HG03439 (cell line): ENCODE data around the gene TRERF1.

Source experiments
- ATAC-seq: cut with Tn5 transposase; IDR thresholded peaks from one replicate; pipeline ENCODE4 v1.9.1; 2021; ENCODE audit warnings: mild to moderate bottlenecking, moderate library complexity; ENCODE audit not compliant: unreplicated experiment

The TRERF1 gene

DNA sequence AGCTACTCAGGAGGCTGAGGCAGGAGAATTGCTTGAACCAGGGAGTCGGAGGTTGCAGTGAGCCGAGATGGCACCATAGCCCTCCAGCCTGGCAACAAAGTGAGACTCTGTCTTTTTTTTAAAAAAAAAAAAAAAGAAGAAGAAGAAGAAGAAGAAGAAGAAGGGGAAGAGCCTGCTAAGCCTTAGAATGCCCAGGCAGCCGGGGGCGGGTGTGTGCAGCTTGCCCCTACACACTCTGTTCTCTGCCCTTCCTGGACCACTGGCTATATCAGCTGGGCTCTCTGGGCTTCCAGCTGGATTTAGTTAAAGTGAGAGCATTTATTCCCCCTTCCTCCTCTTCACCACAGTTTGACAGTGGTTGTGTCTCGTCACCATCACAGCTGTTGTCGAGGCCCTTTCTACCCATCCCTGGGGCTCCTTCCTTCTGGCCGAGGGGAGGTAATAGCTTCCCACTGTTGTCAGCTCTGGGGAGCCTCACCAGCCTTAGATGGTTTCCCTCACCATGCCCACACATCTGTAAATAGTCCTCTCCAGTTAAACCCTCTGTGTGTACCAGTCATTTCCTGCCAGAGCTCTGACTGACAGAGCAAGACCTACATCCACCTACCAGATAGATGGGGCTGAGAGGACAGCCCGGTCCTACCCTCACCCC is 77.6 kb downstream of the TRERF1 start:
- ATAC-seq: no peak

- no peak for ATAC-seq
Observed at GRCh38 chr6:42372699-42373098, 79.0 kb downstream of the TRERF1 start.

GRCh38 chr6:42370323-42370985 is 81.3 kb downstream of the TRERF1 start:
- no peak for ATAC-seq

DNA sequence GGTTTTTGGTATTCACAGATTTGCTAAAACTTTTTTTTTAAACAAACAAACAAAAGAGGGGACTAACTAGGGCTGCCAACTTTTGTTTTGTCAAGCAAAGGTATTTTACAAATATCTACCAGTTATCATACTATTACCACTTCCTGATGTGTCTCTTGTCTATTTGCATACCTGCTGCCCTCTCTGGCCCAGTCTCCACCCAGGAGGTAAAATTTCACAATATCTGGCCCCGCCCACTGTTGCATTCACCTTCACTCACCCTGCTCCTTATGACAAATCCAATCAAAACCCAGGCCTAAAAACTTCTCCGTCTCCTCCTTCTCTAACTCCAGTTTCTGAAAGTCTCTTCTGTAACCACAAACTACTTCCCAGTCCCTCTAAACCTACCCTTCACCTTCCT is 82.2 kb downstream of the TRERF1 start:
- no peak for ATAC-seq

GRCh38 chr6:42368181-42368580 is 83.5 kb downstream of the TRERF1 start:
- ATAC-seq: peak; percentile 36

- peak; percentile 51 for ATAC-seq
Observed at GRCh38 chr6:42367353-42368011, 84.2 kb downstream of the TRERF1 start.

GRCh38 chr6:42366999-42367352 is 84.8 kb downstream of the TRERF1 start:
- ATAC-seq: no peak

DNA sequence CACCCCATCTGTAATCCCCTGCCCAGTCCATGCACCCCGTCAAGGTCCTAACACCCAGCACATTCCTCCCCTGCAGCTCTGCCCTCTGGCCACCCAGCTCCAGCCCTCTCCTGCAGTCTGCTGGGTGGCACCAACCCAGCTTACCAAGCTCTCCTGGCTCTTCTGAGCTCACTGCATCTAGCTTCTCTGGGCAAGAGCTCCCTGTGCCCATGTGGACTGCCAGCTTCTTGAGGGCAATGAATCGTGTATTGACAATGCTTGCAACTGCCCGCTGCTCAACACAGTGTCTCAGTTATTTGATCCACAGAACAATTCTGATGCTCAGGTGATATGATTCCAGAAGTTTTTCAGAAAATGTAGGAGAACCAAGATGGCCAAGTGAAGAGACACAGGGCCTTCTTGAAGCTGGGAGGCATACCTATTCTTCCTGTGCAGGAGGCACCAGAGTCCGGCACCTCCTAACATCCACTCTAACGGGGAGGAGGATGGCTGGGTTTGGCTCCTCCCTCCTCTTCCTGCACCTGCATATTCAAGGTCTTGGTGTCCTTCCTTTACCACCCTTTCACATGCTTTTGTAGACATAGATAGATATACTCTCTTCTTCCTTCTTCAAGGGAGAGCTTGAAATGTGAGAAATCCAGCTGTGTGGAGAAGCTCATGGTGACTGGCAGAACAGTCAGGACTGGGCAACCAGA is 85.6 kb downstream of the TRERF1 start:
- no peak for ATAC-seq

- ATAC-seq: no peak
Observed at GRCh38 chr6:42365021-42365420, 86.7 kb downstream of the TRERF1 start.

GRCh38 chr6:42363926-42364849 is 87.5 kb downstream of the TRERF1 start:
- ATAC-seq: no peak

DNA sequence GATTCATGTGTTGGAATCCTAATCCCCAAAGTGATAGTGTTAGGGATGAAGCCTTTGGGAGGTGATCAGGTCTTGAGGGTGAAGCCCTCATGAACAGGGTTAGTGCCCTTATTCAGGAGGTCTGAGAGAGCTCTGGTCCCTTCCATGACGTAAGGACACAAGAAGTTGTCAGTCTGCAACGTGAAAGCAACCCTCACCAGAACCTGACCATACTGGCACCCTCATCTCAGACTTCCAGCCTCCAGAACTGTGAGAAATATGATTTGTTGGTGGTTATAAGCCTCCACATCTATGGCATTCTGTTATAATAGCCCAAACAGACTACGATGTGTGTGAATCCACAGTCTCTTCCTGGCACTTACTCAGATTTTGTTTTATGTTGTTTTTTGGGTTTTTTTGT is 90.7 kb downstream of the TRERF1 start:
- ATAC-seq: no peak

- no peak for ATAC-seq
Observed at GRCh38 chr6:42359021-42359420, 92.7 kb downstream of the TRERF1 start.

DNA sequence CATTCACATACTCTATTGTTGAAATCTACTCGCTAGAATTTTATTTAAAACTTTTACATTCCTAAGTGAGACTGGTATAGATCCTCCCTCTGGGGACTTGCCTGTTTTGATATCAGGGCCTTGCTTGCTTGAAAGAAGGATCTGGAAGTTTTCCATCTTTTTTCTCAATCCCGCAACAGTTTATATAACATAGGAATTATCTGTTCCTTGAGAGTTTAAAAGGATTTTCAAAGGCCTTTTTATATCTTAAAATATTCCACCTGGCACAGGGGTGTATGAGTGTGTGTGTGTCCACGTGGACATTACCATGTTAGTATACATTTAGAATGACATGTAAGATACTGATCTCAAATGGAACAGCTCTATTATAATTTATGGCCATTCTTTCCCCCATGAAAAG is 96.3 kb downstream of the TRERF1 start:
- no peak for ATAC-seq

DNA sequence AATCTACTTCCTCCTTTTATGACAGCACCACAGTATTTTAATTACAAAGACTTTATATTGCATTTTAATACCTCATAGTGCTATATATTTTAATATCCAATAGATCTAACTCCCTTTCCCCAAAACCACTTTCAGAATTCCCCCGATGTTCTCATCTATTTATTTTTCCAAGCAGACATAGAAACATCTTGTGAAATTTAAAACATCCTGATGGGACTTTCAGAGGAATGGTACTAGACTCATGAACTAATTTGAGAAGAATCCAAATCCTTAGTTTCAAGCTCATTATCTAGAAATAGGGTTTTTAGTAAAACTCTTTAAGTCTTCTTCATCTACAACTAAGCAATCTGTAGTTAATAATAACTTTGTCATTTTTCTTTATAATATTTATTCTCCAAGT is 97.0 kb downstream of the TRERF1 start:
- ATAC-seq: no peak

DNA sequence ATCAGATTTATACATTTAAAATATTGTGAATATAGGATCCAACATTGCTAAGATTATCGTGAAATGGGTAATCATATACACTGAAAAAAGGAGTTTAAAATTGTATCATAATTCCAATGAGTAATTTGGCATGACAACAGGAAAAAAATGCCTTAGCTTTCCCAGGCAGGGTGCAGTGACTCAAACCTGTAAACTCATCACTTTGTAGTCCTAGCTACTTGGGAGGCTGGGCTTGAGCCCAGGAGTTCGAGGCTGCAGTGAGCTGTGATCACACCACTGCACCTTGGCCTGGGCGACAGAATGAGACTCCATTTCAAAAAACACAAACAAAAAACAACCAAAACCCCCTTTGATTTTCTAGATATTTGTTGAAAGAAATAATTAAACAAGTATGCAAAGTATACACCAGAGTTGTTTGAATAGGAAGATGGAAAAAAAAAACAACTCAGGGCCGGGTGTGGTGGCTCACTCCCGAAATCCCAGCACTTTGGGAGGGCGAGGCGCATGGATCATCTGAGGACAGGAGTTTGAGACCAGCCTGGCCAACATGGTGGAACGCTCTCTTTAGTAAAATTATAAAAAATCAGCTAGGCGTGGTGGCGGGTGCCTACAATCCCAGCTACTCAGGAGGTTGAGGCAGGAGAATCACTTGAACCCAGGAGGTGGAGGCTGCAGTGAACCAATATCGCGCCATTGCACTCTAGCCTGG is 98.7 kb downstream of the TRERF1 start:
- no peak for ATAC-seq

GRCh38 chr6:42350911-42351310 is 100.8 kb downstream of the TRERF1 start:
- ATAC-seq: no peak

DNA sequence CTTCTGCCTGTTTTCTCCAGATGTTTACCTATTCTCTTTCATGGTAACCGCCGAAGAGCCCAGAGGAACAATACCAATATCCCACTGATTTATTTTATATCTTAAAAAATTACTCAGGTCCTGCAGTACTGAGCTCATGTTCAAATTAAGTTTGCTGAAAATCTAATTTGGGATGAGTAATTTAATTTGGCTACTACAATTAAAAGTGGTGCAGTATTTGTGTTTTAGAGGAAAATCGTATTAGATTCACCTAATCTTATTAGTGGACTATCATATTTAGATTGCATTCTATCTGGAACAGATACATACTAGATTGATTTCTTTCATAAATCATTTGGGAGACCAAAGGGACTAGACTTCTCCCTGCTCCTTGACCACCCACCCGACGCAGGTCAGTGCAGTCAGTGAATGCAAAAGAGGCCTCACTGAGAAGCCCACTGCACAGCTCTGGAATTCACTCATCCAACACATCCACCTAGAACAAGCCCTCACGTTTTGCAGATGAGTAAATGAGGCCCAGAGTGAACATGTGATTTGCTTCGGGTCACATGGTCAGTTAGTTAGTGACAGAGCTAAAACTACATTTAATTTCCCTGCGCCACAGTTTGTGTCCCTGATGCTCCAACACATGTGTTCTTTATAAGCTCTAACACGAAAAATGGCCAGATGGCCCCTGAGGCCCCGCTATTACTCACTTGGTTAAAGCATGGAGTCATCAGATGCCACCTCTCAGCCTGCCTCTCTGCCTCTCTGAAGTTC is 101.8 kb downstream of the TRERF1 start:
- ATAC-seq: no peak

DNA sequence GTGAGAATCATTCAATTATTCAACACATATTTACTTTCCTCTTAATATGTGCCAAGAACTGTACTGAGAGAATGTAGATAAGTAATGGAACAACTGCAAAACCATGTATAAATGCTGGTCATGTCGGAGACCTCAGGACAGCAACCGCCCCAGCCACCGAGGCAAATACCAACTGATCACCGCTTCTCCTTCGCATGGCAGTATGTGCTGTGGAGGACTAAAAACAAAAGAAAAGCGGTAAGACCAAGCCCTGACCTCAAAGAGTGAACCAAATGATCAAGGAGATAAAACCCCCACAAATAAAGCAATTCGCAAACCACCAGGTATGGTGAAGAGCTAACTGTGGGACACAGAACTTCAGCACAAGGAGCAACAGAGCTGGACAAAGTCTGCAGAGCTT is 104.3 kb downstream of the TRERF1 start:
- ATAC-seq: no peak

DNA sequence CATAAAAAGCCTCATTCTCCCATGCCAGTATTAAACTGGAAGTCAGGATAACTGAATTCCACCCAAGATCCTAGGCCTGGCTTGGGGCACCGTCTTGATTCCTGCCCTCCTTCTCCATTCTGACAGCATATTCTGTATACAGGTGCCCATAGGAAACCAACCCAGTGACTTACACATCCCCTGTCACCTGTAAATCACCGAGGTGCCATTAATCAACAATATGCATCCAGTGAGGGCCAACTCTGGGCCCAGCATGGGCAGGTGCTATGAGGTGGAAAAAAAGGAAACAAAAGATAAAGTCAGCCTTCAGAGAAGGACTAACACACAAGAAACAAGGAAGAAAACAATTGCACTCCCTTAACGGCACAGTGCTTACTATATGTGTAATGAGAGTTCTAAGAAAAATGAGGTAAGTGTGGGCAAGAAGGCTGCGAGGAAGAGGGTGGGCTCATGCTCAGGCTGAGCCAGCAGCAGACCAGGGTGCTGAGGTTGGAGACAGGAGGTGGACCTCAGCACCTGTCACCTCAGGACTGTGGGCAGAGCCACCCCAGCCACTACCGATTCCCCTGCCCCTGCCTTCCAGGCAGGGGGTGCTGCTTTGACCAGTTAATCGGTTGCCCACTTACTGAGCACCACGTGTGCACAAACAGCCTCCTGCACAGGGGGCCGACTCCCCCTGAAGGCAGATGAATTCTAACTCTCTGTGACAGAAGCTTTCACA is 105.9 kb downstream of the TRERF1 start:
- ATAC-seq: no peak
